Right lobe of liver (tissue), 6 donors: ENCODE data around the gene ZER1. TPM values are rescaled to one million over a fixed set of nuclear protein-coding genes. Genes with fewer than 3 reads are reported as not detected.
A peak's percentile ranks its signal among the peaks of the same experiment; 100 is the strongest.

Experiments
- ATAC-seq, 4 donors: fragments of 200-7000 bp; cut with Tn5 transposase; one replicate each; pipeline ENCODE4 v1.9.1; 2020; ENCODE audit warnings: mild to moderate bottlenecking in 4 of 4, moderate library complexity in 4 of 4
- DNase-seq, 3 donors: peaks; one replicate each; pipeline ENCODE4 v3.0.0-alpha.2; 2020
- H3K27ac ChIP-seq, 3 donors: fragments of 200-600 bp; one replicate each; pipeline ENCODE4 v1.8.0; 2022
- H3K27me3 ChIP-seq, 2 donors: fragments of 200-600 bp; one replicate each; pipeline ENCODE4 v1.8.0; 2022
- H3K36me3 ChIP-seq, 4 donors: fragments of 200-600 bp; sonication (generic) in 1 of 4; one replicate each; pipeline versions ENCODE4 v1.5.1 to v1.8.0; 2017 to 2022; ENCODE audit warnings: control low read depth in 1 of 4
- H3K4me1 ChIP-seq, 4 donors: fragments of 200-600 bp; sonication (generic) in 1 of 4; one replicate each; pipeline versions ENCODE4 v1.5.1 to v1.8.0; 2017 to 2022; ENCODE audit warnings: control low read depth in 1 of 4
- H3K4me3 ChIP-seq, 3 donors: fragments of 200-600 bp; one replicate each; pipeline ENCODE4 v1.8.0; 2022
- H3K9me3 ChIP-seq, 4 donors: fragments of 200-600 bp; sonication (generic) in 1 of 4; one replicate each; pipeline versions ENCODE4 v1.5.1 to v1.8.0; 2017 to 2022; ENCODE audit warnings: control low read depth in 1 of 4
- CTCF ChIP-seq, 4 donors: fragments of 200-600 bp in 3 of 4; fragments of 450-650 bp in 1 of 4; IDR thresholded peaks; one replicate each; pipeline versions ENCODE4 v1.5.1 to v1.8.0; 2016 to 2022; ENCODE audit warnings: antibody characterized with exemption in 4 of 4, mild to moderate bottlenecking in 2 of 4
- POLR2A ChIP-seq: fragments of 450-650 bp; IDR thresholded peaks from one replicate; pipeline ENCODE4 v1.6.1; 2017; ENCODE audit warnings: antibody characterized with exemption, mild to moderate bottlenecking
- WGBS: methylation state at CpG from one replicate; pipeline ENCODE4 v1.1.6; 2018; ENCODE audit warnings: low coverage, low lambda C conversion rate; ENCODE audit not compliant: insufficient coverage; ENCODE audit errors: missing lambda C conversion rate; 5-methylcytosine and 5-hydroxymethylcytosine counted together
- intact Hi-C, 2 donors: fragments of 100-400 bp; cut with DNase I; formaldehyde crosslinking; loops; one replicate each; pipeline versions ENCODE4 v1.11.2 to v1.14.1; 2022
- total RNA-seq, 6 experiments: library from RNA; depleted of rRNA in 2 of 6; stranded (reverse); fragments of >200 nt in 2 of 6; fragmentation: NEBNext Ultra II Directional in 3 of 6; extraction: Animal tissue kit (Norgen Biotek cat#: 25700) in 3 of 6; gene quantifications; one replicate each; pipeline versions ENCODE4 v1.1.0 to v1.2.4, GENCODE V29; 2016 to 2023
- donor health status: DM: no; HTN: yes; CAD: no.
- donor health status: DM: no; HTN: no; CAD: no.
- donor health status: DM: no; HTN: no; CAD: no.
- donor health status: DM: no; HTN: yes; CAD: no.
- donor health status: DM: no; HTN: yes; CAD: no.

Gene ZER1
- total RNA-seq, 6 experiments from 2014 or later, result 13.4 to 21.8 (median 16.0) TPM

- 94% methylated on average over 3 of the region's 6 CpGs for WGBS
- no peak for ATAC-seq
- no peak for DNase-seq
- H3K27ac ChIP-seq, result no peak overlapping the region
- intact Hi-C loops, result no loop called here
- peaks cover 0 to 22% (median 10%) of the 10 kb centered on the region in 4 donors for H3K36me3 ChIP-seq
- H3K27me3 ChIP-seq, result no peaks in the 10 kb centered on the region
- no peak overlapping the region for H3K4me3 ChIP-seq
- TF ChIP-seq POLR2A (no peak), CTCF (IDR thresholded peaks at IDR 0.05) (no peak)
- H3K9me3 ChIP-seq, result no peaks in the 10 kb centered on the region
- H3K4me1 ChIP-seq, result peaks cover 0 to 18% (median 8%) of the 10 kb centered on the region in 4 donors
These were observed 14.1 kb downstream of the ZER1 start for GRCh38 chr9:128757602-128758001.

- TF ChIP-seq POLR2A (no peak), CTCF (IDR thresholded peaks at IDR 0.05) (no peak)
- intact Hi-C loops, result no loop called here
- Histone ChIP-seq H3K27ac (no peak overlapping the region), H3K27me3 (no peaks in the 10 kb centered on the region), H3K9me3 (no peaks in the 10 kb centered on the region), H3K4me1 (no peaks in the 10 kb centered on the region), H3K36me3 (peaks cover 0 to 44% (median 25%) of the 10 kb centered on the region in 4 donors), H3K4me3 (no peak overlapping the region)
- 91% methylated on average over 5 of the region's 16 CpGs for WGBS
- ATAC-seq, result peak in 2 of 4 donors; percentile 14 to 17
- no peak for DNase-seq
These were observed 18.1 kb downstream of the ZER1 start for GRCh38 chr9:128753627-128754026.

GRCh38 chr9:128750926-128751595 is 20.7 kb downstream of the ZER1 start:
- Histone ChIP-seq H3K27me3 (no peaks in the 10 kb centered on the region), H3K36me3 (peaks cover 0 to 59% (median 31%) of the 10 kb centered on the region in 4 donors), H3K9me3 (no peaks in the 10 kb centered on the region), H3K4me3 (no peak overlapping the region), H3K4me1 (no peaks in the 10 kb centered on the region), H3K27ac (no peak overlapping the region)
- DNase-seq (no peak), ATAC-seq (peak in 2 of 4 donors; percentile 5 to 22)
- intact Hi-C loops, result no loop called here
- no peak for TF ChIP-seq POLR2A
- TF ChIP-seq CTCF (IDR thresholded peaks at IDR 0.05), result no peak
- WGBS, result no CpG with 5 or more reads among the region's 22 CpGs

- Histone ChIP-seq H3K4me3 (no peak overlapping the region), H3K27me3 (no peaks in the 10 kb centered on the region), H3K4me1 (no peaks in the 10 kb centered on the region), H3K36me3 (peaks cover 0 to 38% (median 21%) of the 10 kb centered on the region in 4 donors), H3K9me3 (no peaks in the 10 kb centered on the region), H3K27ac (no peak overlapping the region)
- intact Hi-C loops, result loop anchor here in 1 of 2 donors (10.0 kb wide), 1 partner anchor 58 kb away; no protein-coding TSS in a partner anchor
- TF ChIP-seq CTCF (IDR thresholded peaks at IDR 0.05) (no peak), POLR2A (no peak)
- 100% methylated on average over 1 of the region's 1 CpG for WGBS
- DNase-seq (no peak), ATAC-seq (no peak)
These were observed 24.5 kb downstream of the ZER1 start for GRCh38 chr9:128747241-128747640.
